H54 (cell line): ENCODE measurements around the gene SH3GL1.

Experiments
- DNase-seq: peaks from one replicate; pipeline ENCODE4 v3.0.0; 2011; ENCODE audit warnings: low spot score, mixed read lengths; ENCODE audit not compliant: insufficient read length
- FAIRE-seq: peaks from 3 replicates; lab custom pipeline; 2011; peaks lifted over from hg19 to GRCh38; lab: Jason Lieb, UNC
- POLR2A ChIP-seq: IDR thresholded peaks from 2 replicates; pipeline ENCODE4 v1.6.1; 2011; ENCODE audit warnings: low read depth, mild to moderate bottlenecking, low read length

Gene SH3GL1

GRCh38 chr19:4328243-4328990, 71.9 kb downstream of the SH3GL1 start:
- DNase-seq, result peak; percentile 88
- FAIRE-seq, result no peak
- TF ChIP-seq POLR2A, result peak; percentile 71

DNA sequence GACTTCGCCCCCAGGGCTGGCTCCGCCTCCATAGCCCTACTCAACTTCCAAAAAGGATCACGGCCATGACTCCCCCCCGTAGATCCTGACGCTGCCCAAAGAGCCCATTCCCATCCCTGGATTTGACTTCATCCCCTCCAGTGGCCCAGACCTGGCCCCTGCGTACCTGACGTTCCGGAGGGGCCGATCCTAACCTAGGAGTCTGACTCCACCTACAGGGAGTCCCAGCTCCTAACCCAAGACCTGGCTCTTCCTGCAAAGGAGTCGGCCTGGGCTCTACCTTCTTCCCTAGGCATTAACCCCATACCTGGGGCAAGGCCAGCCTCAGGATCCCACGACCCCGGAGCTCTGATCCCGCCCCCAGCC, 72.5 kb downstream of the SH3GL1 start:
- TF ChIP-seq POLR2A, result no peak
- FAIRE-seq (no peak), DNase-seq (no peak)

GRCh38 chr19:4327252-4327876, 73.0 kb downstream of the SH3GL1 start:
- DNase-seq (peak; percentile 76), FAIRE-seq (no peak)
- TF ChIP-seq POLR2A, result no peak

DNA sequence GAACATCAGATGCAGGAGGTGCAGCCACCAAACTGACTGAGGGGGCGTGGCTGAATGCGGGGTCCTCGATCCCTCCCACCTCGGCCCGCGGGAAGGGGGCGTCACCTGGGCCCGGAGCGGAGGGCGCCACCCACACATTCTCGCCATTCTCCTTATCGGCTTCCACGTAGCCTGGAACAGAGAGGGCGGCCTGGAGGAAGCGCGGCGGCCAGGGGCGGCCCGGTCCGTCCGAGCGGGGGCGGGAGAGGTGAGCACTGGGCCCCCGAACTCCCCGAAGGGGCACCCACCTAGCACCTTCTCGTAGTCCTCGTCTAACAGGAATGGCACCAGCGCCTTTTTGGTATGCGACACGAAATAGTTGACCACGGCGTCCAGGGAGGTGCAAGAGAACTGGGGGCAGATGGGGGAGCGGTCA, 73.5 kb downstream of the SH3GL1 start:
- FAIRE-seq (no peak), DNase-seq (no peak)
- TF ChIP-seq POLR2A, result no peak

DNA sequence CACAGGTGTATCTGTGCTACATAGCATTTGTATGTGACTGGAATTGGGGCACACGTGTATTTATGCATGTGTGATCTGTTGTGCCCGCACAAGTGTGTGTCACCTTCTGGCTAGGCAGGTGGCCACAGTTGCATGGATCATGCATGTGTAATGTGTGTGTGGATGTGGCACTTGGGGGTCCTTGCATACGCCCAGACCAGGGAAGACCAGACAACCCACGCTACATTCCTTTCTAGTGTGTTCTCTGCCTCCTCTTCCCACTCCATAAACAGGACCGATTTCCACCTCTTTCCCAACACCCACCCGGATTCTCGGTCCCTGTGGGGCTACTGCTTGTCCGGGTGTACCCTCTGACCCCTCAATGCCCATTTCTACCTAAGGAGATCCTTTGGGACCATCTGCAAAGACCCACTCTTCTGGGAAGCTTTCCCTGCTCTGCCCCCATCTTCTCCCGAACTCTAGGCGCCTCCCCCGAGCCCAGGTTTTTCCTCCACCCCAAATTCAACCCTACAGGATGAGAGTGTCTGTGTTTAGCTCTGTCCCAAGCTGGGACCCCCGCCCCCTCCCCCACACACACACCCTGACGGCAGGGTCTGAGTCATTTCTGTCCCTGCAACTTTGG, 74.0 kb downstream of the SH3GL1 start:
- TF ChIP-seq POLR2A, result no peak
- DNase-seq (no peak), FAIRE-seq (no peak)

DNA sequence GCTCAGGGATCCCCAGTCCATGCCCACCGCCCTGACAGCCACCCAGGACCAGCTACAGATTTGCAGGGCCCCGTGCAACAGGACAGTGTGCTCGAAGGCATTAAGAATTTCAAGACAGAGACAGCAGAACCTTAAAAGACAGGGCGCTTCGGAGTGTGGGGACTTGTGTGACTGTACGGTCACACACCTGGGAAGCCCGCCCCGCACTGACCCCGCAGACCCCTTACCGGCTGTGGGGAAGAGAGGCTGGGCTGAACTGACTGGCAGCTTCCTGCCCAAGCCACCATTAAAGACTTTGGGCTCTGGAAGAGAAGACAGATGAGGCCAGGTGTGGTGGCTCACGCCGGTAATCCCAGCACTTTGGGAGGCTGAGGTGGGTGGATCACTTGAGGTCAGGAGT, 76.1 kb downstream of the SH3GL1 start:
- FAIRE-seq (no peak), DNase-seq (no peak)
- no peak for TF ChIP-seq POLR2A

- TF ChIP-seq POLR2A, result no peak
- FAIRE-seq, result no peak
- DNase-seq, result no peak
These were observed 76.7 kb downstream of the SH3GL1 start for GRCh38 chr19:4323692-4324091.

GRCh38 chr19:4322942-4323665, 77.2 kb downstream of the SH3GL1 start:
- TF ChIP-seq POLR2A, result no peak
- no peak for FAIRE-seq
- no peak for DNase-seq

- no peak for TF ChIP-seq POLR2A
- FAIRE-seq (no peak), DNase-seq (no peak)
These were observed 79.9 kb downstream of the SH3GL1 start for GRCh38 chr19:4320419-4320818.

DNA sequence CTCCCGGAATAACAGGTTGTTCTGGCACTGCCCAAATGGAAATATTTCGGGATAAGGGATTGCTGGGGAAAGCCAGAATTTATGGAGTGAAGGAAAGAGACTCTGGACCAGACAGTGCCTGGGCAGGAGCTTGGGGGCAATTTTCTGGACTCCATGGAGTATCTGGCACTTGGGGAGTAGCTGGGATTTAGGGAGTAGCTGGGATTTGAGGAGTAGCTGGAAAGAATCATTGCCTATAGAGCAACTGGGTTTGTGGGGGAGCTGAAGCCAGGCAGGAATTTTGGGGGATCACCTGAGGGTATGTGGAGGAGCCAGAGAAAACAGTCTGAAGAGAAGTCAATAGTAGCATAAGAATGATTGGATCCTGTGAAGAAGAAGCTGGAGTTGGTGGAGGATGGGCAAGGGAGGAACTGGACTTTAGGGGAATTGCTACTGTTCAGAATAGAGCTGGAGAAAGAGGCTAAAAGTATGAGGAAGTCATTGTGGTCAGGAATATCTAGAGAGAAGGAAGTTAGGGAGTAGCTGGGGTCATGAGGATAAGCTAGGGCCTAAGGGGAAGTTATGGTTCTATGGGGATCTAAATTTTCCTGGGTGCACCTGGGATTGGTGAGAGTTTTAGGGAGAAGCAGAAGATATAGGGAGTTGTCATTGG, 81.2 kb downstream of the SH3GL1 start:
- FAIRE-seq (no peak), DNase-seq (no peak)
- no peak for TF ChIP-seq POLR2A

- DNase-seq (no peak), FAIRE-seq (no peak)
- TF ChIP-seq POLR2A, result no peak
These were observed 81.9 kb downstream of the SH3GL1 start for GRCh38 chr19:4318460-4318859.

DNA sequence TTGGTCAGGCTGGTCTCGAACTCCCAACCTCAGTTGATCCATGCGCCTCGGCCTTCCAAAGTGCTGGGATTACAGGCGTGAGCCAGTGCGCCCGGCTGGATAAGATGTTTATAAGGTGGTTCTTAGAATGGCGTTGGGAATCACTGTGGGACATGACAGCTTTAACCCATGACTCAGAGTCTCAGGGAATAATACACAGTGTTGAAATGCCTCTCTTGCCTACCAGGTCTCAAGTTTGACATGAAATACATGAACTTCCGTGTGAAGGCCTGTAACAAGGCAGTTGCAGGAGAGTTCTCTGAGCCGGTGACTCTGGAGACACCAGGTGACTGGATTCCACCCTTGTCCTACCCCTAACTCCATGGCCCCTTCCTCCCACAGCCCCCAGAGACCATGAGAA, 83.4 kb downstream of the SH3GL1 start:
- no peak for DNase-seq
- TF ChIP-seq POLR2A, result no peak
- no peak for FAIRE-seq

DNA sequence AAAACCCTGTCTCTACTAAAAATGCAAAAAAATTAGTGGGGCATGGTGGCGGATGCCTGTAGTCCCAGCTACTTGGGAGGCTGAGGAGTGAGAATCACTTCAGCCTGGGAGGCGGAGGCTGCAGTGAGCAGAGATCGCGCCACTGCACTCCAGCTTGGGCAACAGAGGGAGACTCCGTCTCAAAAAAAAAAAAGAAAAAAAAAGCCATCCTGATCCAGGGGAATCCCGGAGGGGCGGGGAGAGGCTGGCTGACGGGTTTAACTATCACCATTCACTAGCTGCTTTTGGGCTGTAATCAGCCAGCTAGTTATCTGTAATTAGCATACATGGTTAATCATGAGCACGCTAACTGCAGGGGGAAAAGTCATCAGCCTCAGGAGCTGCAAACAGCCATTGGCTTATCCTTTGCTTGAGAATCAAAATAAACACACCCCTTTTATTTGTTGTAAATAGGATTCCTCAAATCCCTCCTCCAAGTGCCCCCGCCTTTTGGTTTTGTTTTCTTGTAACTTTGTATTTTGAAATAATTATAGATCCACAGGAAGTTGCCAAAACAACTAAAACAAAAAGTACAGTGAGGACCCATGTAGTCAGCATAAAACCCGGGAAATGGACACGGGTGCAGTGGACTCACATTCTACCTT, 86.4 kb downstream of the SH3GL1 start:
- TF ChIP-seq POLR2A, result no peak
- FAIRE-seq (no peak), DNase-seq (no peak)
